Lung microvascular endothelial cell (primary cell): ENCODE data around the gene KIF16B. TPM values are rescaled to one million over a fixed set of nuclear protein-coding genes. Genes with fewer than 3 reads are reported as not detected.

ENCODE experiments used
- total RNA-seq: library from RNA; depleted of rRNA; stranded (reverse); fragments of >200 nt; gene quantifications from 2 replicates; pipeline ENCODE4 v1.2.1, GENCODE V29; 2014

KIF16B gene
- total RNA-seq, 1 donor from 2014 or later, result 7.7 TPM

Other genes starting within 250 kb of the KIF16B start
- 26.4 and 27.2 TPM in 2 replicates for gene SNRPB2, start 156.6 kb upstream of the KIF16B start, total RNA-seq
- not detected in 2 replicates for gene OTOR, start 174.9 kb upstream of the KIF16B start, total RNA-seq